Glomerular endothelial cell (primary cell): Measurements from ENCODE around the gene RYR3. TPM values are rescaled to one million over a fixed set of nuclear protein-coding genes. Genes with fewer than 3 reads are reported as not detected.

Experiments used
- DNase-seq: peaks from one replicate; pipeline ENCODE4 v3.0.0-alpha.2; 2011; ENCODE audit warnings: low read depth, low spot score; ENCODE audit errors: extremely low read depth
- total RNA-seq: library from RNA; depleted of rRNA; stranded (reverse); fragments of >200 nt; gene quantifications from 2 replicates; pipeline ENCODE4 v1.2.3, GENCODE V29; 2015

The RYR3 gene
- total RNA-seq, 1 donor from 2014 or later: not detected

GRCh38 chr15:33445984-33446383 is 135.2 kb downstream of the RYR3 start:
- DNase-seq: no peak

- DNase-seq: no peak
These were observed 137.4 kb downstream of the RYR3 start for GRCh38 chr15:33448151-33448550.

GRCh38 chr15:33448961-33449606 is 138.3 kb downstream of the RYR3 start:
- no peak for DNase-seq

GRCh38 chr15:33449810-33450209 is 139.0 kb downstream of the RYR3 start:
- DNase-seq: no peak

GRCh38 chr15:33451385-33451784 is 140.6 kb downstream of the RYR3 start:
- DNase-seq: no peak

DNA sequence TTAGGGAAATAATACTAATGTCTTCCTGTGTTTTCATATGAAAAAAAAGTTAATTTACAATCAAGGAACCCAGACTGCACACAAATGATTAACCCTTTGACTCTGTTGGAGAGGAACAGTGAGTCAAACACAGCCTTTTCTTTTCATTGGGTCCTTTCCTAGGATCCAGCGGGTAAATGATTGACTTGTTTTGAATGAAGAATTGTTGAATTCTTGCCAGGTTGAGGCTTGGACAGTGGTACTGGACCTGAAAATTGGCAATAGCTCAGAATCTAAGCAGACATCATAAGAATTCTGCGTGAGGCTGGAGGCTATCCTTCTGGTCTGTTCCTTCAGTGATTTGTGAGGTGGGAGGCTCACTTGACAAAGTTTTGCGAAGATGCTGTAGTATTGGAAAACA is 143.0 kb downstream of the RYR3 start:
- no peak for DNase-seq

GRCh38 chr15:33454346-33454745 is 143.6 kb downstream of the RYR3 start:
- DNase-seq: no peak

DNA sequence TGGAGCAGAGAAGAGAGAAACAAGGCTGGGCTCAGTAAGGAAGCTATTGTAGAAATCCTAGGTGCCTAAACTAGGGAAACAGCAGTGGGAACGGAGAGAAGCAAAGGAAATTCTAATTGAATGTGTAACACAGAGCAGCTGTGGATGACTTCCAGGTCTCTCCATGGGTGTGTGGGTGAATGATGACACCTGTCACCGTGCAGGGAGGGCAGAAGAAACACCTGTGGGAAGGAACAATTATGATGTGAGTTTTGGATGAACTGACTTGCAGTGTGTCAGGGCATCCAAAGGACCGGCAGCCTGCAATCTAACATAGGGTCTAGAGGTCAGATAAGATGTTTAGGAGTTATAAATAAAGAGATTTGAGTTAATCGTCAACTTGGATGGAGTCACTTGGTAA is 144.2 kb downstream of the RYR3 start:
- no peak for DNase-seq

DNA sequence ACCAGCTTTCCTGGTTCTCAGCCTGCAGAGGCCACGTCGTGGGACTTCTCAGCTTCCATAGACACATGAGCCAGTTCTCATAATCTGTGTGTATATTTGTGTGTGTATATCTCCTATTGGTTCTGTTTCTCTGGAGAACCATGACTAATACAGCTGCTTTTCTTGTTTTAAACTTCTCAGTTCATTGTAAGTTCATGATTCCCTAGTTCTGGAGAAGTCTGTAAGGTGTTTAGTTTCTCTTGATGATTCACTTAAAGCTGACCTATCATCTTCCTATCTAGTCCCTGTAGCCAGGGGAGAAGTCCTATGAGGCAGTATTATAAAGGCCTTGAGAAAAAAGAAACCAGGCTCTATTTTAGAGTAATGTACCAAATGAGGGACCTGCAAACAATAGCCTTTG is 147.7 kb downstream of the RYR3 start:
- DNase-seq: no peak

DNA sequence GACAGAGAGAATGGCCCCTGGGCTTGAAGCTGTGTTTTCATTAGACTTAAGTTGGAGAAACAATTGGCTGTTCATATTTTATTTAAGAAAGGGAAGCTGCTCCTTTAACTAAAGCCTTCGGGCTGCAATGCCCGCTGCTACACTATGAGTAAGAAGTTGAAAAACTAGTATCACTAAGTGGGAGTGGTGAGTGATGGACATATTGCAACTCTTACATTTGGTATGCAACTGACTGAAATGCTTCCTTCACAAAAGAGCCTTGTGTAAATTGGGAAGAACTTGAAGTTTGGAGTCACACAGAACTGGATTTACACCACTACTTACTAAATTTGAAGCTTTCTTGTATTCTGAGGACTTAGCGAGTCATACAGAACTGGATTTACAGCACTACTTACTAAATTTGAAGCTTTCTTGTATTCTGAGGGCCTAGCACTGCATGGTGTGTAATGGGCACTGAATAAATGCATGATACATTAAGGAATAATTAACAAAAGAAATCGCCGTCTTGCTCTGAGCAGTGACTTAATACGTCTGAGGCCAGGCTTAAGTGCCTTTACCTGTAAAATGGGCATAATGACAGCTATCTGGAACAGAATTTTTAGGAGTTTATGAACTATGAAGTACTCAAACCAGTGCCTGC is 149.5 kb downstream of the RYR3 start:
- DNase-seq: no peak

- no peak for DNase-seq
These were observed 150.9 kb downstream of the RYR3 start for GRCh38 chr15:33461671-33462070.

GRCh38 chr15:33467146-33467815 is 156.5 kb downstream of the RYR3 start:
- no peak for DNase-seq

GRCh38 chr15:33467816-33468163 is 157.0 kb downstream of the RYR3 start:
- no peak for DNase-seq

DNA sequence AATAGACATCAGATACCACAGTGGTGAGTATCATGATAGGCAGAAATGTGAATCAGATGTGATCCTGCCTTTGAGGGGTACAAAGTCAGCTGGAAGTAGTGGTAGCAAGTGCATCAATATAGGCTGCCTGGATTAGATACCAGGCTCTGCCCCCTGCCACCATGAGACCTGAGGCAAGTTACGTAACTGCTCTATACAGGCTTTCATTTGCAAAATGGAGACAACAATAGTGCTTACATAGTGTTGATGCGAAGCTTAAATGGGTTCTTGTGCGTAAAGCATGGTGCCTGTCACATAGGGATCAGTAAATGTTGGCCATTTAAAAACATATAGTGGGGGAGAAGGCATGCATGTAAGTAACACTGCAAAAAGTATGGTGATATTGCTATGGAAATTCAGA is 158.0 kb downstream of the RYR3 start:
- no peak for DNase-seq

DNA sequence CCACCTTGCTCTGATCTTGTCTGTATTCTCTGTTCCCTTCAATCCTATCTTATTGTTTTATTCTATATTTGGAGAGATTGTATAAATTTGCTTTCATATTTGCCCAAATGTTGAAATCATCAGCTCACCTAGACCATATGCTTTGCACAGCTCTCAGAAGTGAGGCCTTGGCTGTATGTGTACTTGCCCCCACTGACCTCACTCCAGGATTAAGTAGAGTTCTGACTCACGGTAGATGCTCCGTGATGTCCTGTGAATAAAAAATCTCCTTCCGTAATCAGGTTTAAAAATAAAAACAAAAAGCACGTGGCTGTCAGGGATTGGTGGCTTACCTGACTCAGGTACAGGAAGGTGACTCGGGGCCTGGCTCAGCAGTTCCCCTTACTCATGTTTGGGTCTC is 162.2 kb downstream of the RYR3 start:
- no peak for DNase-seq

GRCh38 chr15:33473714-33474113 is 162.9 kb downstream of the RYR3 start:
- no peak for DNase-seq

DNA sequence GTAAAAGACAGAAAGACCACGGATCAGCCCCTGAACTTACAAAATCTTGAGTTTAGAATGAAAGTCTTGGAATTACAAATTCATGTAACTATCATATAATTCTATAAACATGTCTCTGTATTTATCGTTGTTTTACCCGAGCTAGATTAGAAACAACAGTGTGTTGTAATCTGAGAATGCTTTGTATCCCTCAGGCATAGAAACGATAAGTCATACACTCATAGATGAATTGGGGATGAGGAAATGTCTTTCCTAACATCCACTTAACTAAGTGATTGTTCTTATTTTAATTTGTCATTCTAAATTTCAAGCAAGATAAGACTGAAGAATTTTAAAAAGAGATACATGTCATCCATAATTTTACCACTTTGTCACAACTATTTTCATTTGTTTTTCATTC is 165.3 kb downstream of the RYR3 start:
- no peak for DNase-seq

DNA sequence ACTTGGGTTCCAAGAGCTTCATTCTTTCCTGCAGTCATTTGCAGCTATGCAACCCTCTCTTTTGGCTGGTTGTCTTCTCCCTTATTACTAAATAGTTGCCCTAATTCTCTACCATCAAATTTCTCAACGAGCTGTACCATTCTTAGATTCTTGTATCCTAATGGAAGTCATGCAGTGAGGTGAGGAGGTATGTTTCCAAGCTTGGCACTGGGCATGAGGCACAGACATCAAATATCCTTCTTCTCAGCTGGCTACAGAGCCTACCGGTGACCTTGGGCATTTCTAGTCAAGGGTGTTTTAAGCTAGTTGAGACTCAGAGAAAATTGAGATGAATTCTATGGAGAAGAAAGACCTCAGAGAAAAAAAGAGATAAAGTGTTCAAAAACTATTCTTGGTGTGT is 166.1 kb downstream of the RYR3 start:
- no peak for DNase-seq

DNA sequence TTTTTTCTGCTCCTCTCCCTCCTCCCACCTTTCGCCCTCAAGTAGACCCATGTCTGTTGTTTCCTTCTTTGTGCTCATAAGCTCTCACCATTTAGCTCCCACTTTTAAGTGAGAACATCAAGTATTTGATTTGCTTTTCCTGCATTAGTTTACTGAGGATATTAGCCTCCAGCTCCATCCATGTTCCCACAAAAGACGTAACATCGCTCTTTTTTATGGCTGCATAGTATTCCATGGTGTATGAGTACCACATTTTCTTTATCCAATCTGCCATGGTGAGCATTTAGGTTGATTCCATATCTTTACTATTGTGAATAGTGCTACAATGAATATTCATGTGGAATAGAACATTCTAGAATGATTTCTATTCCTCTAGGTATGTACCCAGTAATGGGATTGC is 178.6 kb downstream of the RYR3 start:
- DNase-seq: no peak

GRCh38 chr15:33490703-33491102 is 179.9 kb downstream of the RYR3 start:
- no peak for DNase-seq

GRCh38 chr15:33492434-33493052 is 181.8 kb downstream of the RYR3 start:
- DNase-seq: no peak

DNA sequence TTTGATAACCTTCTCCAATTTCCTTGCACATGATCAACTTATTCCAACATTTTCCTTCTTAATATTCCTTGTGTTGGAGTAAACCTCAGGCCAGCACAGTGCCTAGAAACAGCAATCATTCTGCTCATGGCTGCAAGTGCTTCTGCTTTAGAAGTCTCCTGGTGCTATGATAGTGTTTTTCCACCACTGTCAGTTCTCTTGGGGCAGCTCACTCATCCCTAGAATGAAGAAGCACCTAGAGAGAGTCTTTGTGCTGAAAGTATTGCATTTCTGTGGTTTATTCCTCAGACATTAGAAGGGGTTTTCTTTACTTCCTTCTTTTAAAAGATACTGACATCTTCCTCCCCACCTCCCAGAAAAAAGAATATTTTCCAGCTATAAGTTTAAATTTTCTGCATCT is 183.5 kb downstream of the RYR3 start:
- DNase-seq: no peak
